HepG2 (cell line): ENCODE data around the gene RAB9A. TPM values are rescaled to one million over a fixed set of nuclear protein-coding genes. Genes with fewer than 3 reads are reported as not detected.

Experiments
- ATAC-seq: fragments of 200-7000 bp; cut with Tn5 transposase; 3 replicates; pipeline ENCODE4 v1.9.1; 2020; ENCODE audit warnings: mild to moderate bottlenecking, moderate library complexity
- BruUV-seq: library from RNA; stranded (reverse); fragments of 400-500 nt; replicated peaks from 2 replicates; lab custom pipeline; 2021; lab: Mats Ljungman, UMichigan
- CTCF ChIA-PET: fragments of 300-600 bp; formaldehyde crosslinking; extraction: SDS; loops from one replicate; lab custom pipeline; 2021; ENCODE audit warnings: low total read pairs, inconsistent platforms, low intra/inter-chr PET ratio; lab: Yijun Ruan, JAX
- POLR2A ChIA-PET: fragments of 350-600 bp; sonication (Branson Sonifier 250); formaldehyde crosslinking; loops from one replicate; lab custom pipeline; 2020; ENCODE audit warnings: antibody characterized with exemption, inconsistent platforms; lab: Yijun Ruan, JAX
- DNase-seq: peaks from one replicate; pipeline ENCODE4 v3.0.0-alpha.2; 2015; ENCODE audit warnings: low spot score
- FAIRE-seq: peaks from 3 replicates; lab custom pipeline; 2011; peaks lifted over from hg19 to GRCh38; lab: Jason Lieb, UNC
- H2AFZ ChIP-seq: one replicate; pipeline ENCODE4 v1.6.1; 2011; ENCODE audit warnings: low read length, inconsistent platforms
- H3K27ac ChIP-seq: fragments of 300-600 bp; 3 replicates; pipeline ENCODE4 v1.8.0; 2011; ENCODE audit warnings: mixed run types, mild to moderate bottlenecking, mixed read lengths, low read length, inconsistent platforms; ENCODE audit not compliant: insufficient read depth; ENCODE audit errors: extremely low read length
- H3K27me3 ChIP-seq, 2 experiments: fragments of 200-600 bp in 1 of 2; 2 replicates in 1 of 2; 3 replicates in 1 of 2; pipeline versions ENCODE4 v1.6.0 to v1.8.0; 2011; ENCODE audit warnings: low read length in 2 of 2, mild to moderate bottlenecking in 2 of 2, moderate library complexity in 2 of 2, inconsistent platforms in 1 of 2; ENCODE audit not compliant: insufficient read depth in 2 of 2, control insufficient read depth in 1 of 2
- H3K36me3 ChIP-seq, 2 experiments: fragments of 200-600 bp in 1 of 2; replicated peaks in 1 of 2; 2 replicates in 1 of 2; 3 replicates in 1 of 2; pipeline versions ENCODE4 v1.5.1 to v1.8.0; 2011; ENCODE audit warnings: low read length in 2 of 2, inconsistent platforms in 1 of 2; ENCODE audit not compliant: insufficient read depth in 2 of 2, control insufficient read depth in 1 of 2
- H3K4me1 ChIP-seq: 2 replicates; pipeline ENCODE4 v1.5.1; 2012; ENCODE audit warnings: low read length, inconsistent platforms; ENCODE audit not compliant: insufficient read depth
- H3K4me2 ChIP-seq: 2 replicates; pipeline ENCODE4 v1.6.0; 2011; ENCODE audit warnings: low read depth, low read length, inconsistent platforms
- H3K4me3 ChIP-seq, 3 experiments: fragments of 200-600 bp in 1 of 3; sonication (generic), shearing (Covaris generic) in 1 of 3; replicated peaks in 1 of 3; 2 replicates each; pipeline ENCODE4 v1.5.1; 2011 to 2016; ENCODE audit warnings: low read length in 3 of 3, inconsistent platforms in 2 of 3, low read depth in 2 of 3, mild to moderate bottlenecking in 2 of 3, control low read depth in 1 of 3, mixed read lengths in 1 of 3; ENCODE audit not compliant: insufficient read depth in 1 of 3
- H3K79me2 ChIP-seq: one replicate; pipeline ENCODE4 v1.6.1; 2011; ENCODE audit warnings: low read length, inconsistent platforms; ENCODE audit not compliant: insufficient read depth
- H3K9ac ChIP-seq: 2 replicates; pipeline ENCODE4 v1.6.0; 2011; ENCODE audit warnings: mild to moderate bottlenecking, low read depth, low read length, inconsistent platforms; ENCODE audit not compliant: insufficient read depth
- H3K9me3 ChIP-seq: 2 replicates; pipeline ENCODE4 v1.5.1; 2012; ENCODE audit warnings: mild to moderate bottlenecking, low read length
- H4K20me1 ChIP-seq: 2 replicates; pipeline ENCODE4 v1.6.0; 2011; ENCODE audit warnings: inconsistent platforms, mild to moderate bottlenecking, low read length, moderate library complexity; ENCODE audit not compliant: insufficient read depth
- NFE2 ChIP-seq: sonication (generic); formaldehyde crosslinking; IDR thresholded peaks from 2 replicates; pipeline ENCODE4 v1.4.0; 2020; ENCODE audit warnings: missing genetic modification reagents
- ZNF512 ChIP-seq: sonication (generic); formaldehyde crosslinking; IDR thresholded peaks from 2 replicates; pipeline ENCODE4 v1.4.0; 2020; ENCODE audit warnings: mild to moderate bottlenecking, missing genetic modification reagents
- WGBS: methylation state at CpG from one replicate; pipeline ENCODE4 v1.1.6; 2017; ENCODE audit warnings: low lambda C conversion rate; 5-methylcytosine and 5-hydroxymethylcytosine counted together
- in situ Hi-C: cut with HindIII; loops from 2 replicates; pipeline ENCODE4 v1.10.0; 2017; ENCODE audit warnings: low pct_unique_long_range_greater_than_20kb; ENCODE audit not compliant: extremely low pct_ligation_motif_present
- intact Hi-C: fragments of 100-400 bp; cut with micrococcal nuclease; formaldehyde crosslinking; loops from one replicate; pipeline ENCODE4 v1.10.0; 2022; ENCODE audit not compliant: unreplicated experiment
- polyA plus RNA-seq, 8 experiments: library from polyadenylated mRNA; depleted of rRNA in 3 of 8; stranded (reverse) in 7 of 8; unstranded in 1 of 8; fragments of >200 nt; fragmentation: Illumina TruSeq in 4 of 8; extraction: Trizol in 4 of 8; gene quantifications; 2 replicates each; pipeline versions ENCODE4 v1.2.1 to v1.2.3, GENCODE V29; 2011 to 2016; ENCODE audit warnings: low read depth in 4 of 8, missing spikeins in 1 of 8, mixed read lengths in 1 of 8; ENCODE audit not compliant: insufficient read depth in 1 of 8
- total RNA-seq, 5 experiments: library from RNA; depleted of rRNA; stranded (reverse); fragments of >200 nt; fragmentation: Illumina TruSeq; extraction: Trizol; gene quantifications; 2 replicates each; pipeline ENCODE4 v1.2.3, GENCODE V29; 2016; ENCODE audit warnings: low read depth in 1 of 5
- TF ChIP-seq, protein P1 (sequence below): sonication (generic); formaldehyde crosslinking; IDR thresholded peaks from 2 replicates; pipeline ENCODE4 v1.8.1; 2023; ENCODE audit warnings: mild to moderate bottlenecking, inconsistent platforms, moderate library complexity, missing genetic modification reagents, borderline replicate concordance

RAB9A gene
- total and polyA plus RNA-seq, 2 of the 13 experiments (the other 11 are each of a cell fraction or from before 2014, with no cell fraction given): 10.5 to 23.1 TPM

DNA sequence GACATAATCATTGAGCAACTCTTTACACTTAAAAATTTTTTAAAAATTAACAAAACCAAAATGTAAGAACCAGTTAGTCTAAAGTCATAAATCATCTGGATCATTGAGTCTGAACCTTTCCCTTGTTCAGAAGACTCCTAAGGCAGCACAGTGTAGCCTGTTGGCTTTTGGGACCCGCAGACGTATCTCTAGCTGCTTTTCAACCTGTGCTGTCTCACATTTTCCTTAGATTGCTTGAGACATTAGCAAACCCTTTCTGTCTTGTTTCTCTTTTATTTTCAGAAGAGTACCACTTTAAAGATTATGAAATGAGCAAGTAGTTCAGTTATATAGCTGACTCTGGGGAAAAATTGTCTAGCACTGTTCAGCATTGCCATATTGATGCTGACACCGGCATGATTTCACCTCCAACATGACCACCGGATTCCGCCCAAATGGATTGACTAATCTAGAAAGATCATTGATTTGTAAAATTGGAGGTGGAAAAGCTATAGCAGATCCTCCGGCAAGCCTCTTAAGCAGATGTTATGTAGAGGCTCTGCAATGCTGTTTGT, 27.1 kb upstream of the RAB9A start:
- Histone ChIP-seq H3K79me2 (no peaks in the 10 kb centered on the region), H3K27me3 (no peaks in the 10 kb centered on the region), H3K36me3 (no peaks in the 10 kb centered on the region), H3K9me3 (no peaks in the 10 kb centered on the region), H4K20me1 (no peaks in the 10 kb centered on the region), H3K4me3 (no peak overlapping the region), H3K9ac (no peak overlapping the region), H3K27ac (no peak overlapping the region), H3K4me1 (peaks cover 5% of the 10 kb centered on the region), H2AFZ (no peak overlapping the region), H3K4me2 (no peak overlapping the region)
- ATAC-seq (no peak), DNase-seq (no peak), FAIRE-seq (no peak)
- ChIA-PET POLR2A (no interaction called here), CTCF (no interaction called here)
- intact Hi-C loops (no loop called here), in situ Hi-C loops (no loop called here)
- no TSS peak for BruUV-seq
- 97% methylated on average over 6 of the region's 6 CpGs for WGBS
- TF ChIP-seq NFE2 (CRISPR knock-in tag): no peak
- TF ChIP-seq, all 625 proteins: peak for 0

DNA sequence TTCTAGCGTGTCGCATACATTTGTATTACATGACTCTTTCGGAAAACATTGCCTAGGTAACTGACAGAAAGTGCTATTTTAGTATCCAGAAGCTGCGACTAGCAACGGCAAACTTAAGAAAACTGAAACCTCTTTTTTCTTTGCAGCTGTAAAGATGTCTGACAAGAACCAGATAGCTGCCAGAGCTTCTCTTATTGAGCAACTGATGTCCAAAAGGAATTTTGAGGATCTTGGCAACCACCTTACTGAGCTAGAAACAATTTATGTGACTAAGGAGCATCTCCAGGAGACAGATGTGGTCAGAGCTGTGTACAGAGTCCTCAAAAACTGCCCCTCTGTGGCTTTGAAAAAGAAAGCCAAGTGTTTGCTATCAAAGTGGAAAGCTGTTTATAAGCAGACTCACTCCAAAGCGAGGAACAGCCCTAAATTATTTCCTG, 26.6 kb upstream of the RAB9A start:
- no peak overlapping the region for H2AFZ ChIP-seq
- peaks cover 5% of the 10 kb centered on the region for H3K4me1 ChIP-seq
- ATAC-seq (no peak), DNase-seq (no peak), FAIRE-seq (no peak)
- no peaks in the 10 kb centered on the region for H4K20me1 ChIP-seq
- 94% methylated on average over 6 of the region's 6 CpGs for WGBS
- in situ Hi-C loops (no loop called here), intact Hi-C loops (no loop called here)
- ChIA-PET CTCF (no interaction called here), POLR2A (no interaction called here)
- no peak overlapping the region for H3K4me2 ChIP-seq
- H3K27me3 ChIP-seq: no peaks in the 10 kb centered on the region
- H3K36me3 ChIP-seq: no peaks in the 10 kb centered on the region
- no peak overlapping the region for H3K27ac ChIP-seq
- no peaks in the 10 kb centered on the region for H3K9me3 ChIP-seq
- TF ChIP-seq, protein P1, sequence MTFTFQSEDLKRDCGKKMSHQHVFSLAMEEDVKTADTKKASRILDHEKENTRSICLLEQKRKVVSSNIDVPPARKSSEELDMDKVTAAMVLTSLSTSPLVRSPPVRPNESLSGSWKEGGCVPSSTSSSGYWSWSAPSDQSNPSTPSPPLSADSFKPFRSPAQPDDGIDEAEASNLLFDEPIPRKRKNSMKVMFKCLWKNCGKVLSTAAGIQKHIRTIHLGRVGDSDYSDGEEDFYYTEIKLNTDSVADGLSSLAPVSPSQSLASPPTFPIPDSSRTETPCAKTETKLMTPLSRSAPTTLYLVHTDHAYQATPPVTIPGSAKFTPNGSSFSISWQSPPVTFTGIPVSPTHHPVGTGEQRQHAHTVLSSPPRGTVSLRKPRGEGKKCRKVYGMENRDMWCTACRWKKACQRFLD (CRISPR knock-in tag): no peak
- TF ChIP-seq ZNF512 (CRISPR knock-in tag): no peak
- BruUV-seq: no TSS peak
- H3K4me3 ChIP-seq: no peak overlapping the region
- no peaks in the 10 kb centered on the region for H3K79me2 ChIP-seq
- H3K9ac ChIP-seq: no peak overlapping the region
